OCI-LY1 (cell line): ENCODE results near the gene KIF23.

ENCODE experiments used
- H2AFZ ChIP-seq: fragments of 200-600 bp; sonication (generic), shearing (Covaris generic); 2 replicates; pipeline ENCODE4 v1.6.0; 2014; ENCODE audit warnings: antibody characterized with exemption, mild to moderate bottlenecking, low read length
- H3F3A ChIP-seq: fragments of 200-600 bp; sonication (generic), shearing (Covaris generic); 2 replicates; pipeline ENCODE4 v1.6.0; 2014; ENCODE audit warnings: mild to moderate bottlenecking, antibody characterized with exemption, low read length, moderate library complexity; ENCODE audit not compliant: insufficient read depth
- H3K27ac ChIP-seq: fragments of 200-600 bp; sonication (generic); 2 replicates; pipeline ENCODE4 v1.5.1; 2014; ENCODE audit warnings: low read length, mixed run types, mild to moderate bottlenecking, low read depth; ENCODE audit not compliant: poor library complexity, severe bottlenecking
- H3K27me3 ChIP-seq: fragments of 200-600 bp; sonication (generic); 2 replicates; pipeline ENCODE4 v1.6.0; 2014; ENCODE audit warnings: antibody characterized with exemption, mild to moderate bottlenecking, low read length, moderate library complexity; ENCODE audit not compliant: insufficient read depth
- H3K36me3 ChIP-seq: fragments of 200-600 bp; sonication (generic); 2 replicates; pipeline ENCODE4 v1.6.1; 2014; ENCODE audit warnings: mild to moderate bottlenecking, antibody characterized with exemption, low read length, moderate library complexity, mixed read lengths; ENCODE audit not compliant: insufficient read depth
- H3K4me1 ChIP-seq: fragments of 200-600 bp; sonication (generic); 2 replicates; pipeline ENCODE4 v1.5.1; 2014; ENCODE audit warnings: mild to moderate bottlenecking, low read length, moderate library complexity; ENCODE audit not compliant: insufficient read depth, severe bottlenecking
- H3K4me2 ChIP-seq: fragments of 200-600 bp; sonication (generic), shearing (Covaris generic); 2 replicates; pipeline ENCODE4 v1.6.1; 2014; ENCODE audit warnings: low read length
- H3K4me3 ChIP-seq: fragments of 200-600 bp; sonication (generic); 2 replicates; pipeline ENCODE4 v1.5.1; 2014; ENCODE audit warnings: low read length, low read depth, mild to moderate bottlenecking, mixed read lengths; ENCODE audit not compliant: poor library complexity, severe bottlenecking
- H3K79me2 ChIP-seq: fragments of 200-600 bp; shearing (Covaris generic); 2 replicates; pipeline ENCODE4 v1.6.1; 2016; ENCODE audit warnings: mixed run types, low read length, mixed read lengths; ENCODE audit not compliant: insufficient read depth
- H3K9ac ChIP-seq: fragments of 200-600 bp; sonication (generic), shearing (Covaris generic); 2 replicates; pipeline ENCODE4 v1.6.1; 2014; ENCODE audit warnings: mild to moderate bottlenecking, low read length, mixed read lengths
- H3K9me2 ChIP-seq: fragments of 200-600 bp; sonication (generic), shearing (Covaris generic); 2 replicates; pipeline ENCODE4 v1.6.1; 2014; ENCODE audit warnings: low read depth, mild to moderate bottlenecking, low read length, mixed read lengths
- H3K9me3 ChIP-seq: fragments of 200-600 bp; shearing (Covaris generic); 2 replicates; pipeline ENCODE4 v1.6.1; 2014; ENCODE audit warnings: low read length, mixed read lengths
- H4K20me1 ChIP-seq: fragments of 200-600 bp; sonication (generic), shearing (Covaris generic); 2 replicates; pipeline ENCODE4 v1.6.0; 2016; ENCODE audit warnings: mild to moderate bottlenecking, low read length; ENCODE audit not compliant: insufficient read depth
- CTCF ChIP-seq: fragments of 200-600 bp; sonication (generic), shearing (Covaris generic); IDR thresholded peaks from 2 replicates; pipeline ENCODE4 v1.5.1; 2017; ENCODE audit warnings: mild to moderate bottlenecking, antibody characterized with exemption, low read length, moderate library complexity, mixed read lengths
- EZH2 ChIP-seq: fragments of 200-600 bp; sonication (generic), shearing (Covaris generic); IDR thresholded peaks from 2 replicates; pipeline ENCODE4 v1.8.0; 2017; ENCODE audit warnings: borderline replicate concordance, mixed run types, mild to moderate bottlenecking, antibody characterized with exemption, low read length, moderate library complexity, mixed read lengths

The KIF23 gene

GRCh38 chr15:69384626-69385598 lies 29.2 kb upstream of the KIF23 start:
- TF ChIP-seq CTCF (no peak), EZH2 (no peak)
- Histone ChIP-seq H2AFZ (no peak overlapping the region), H3K9me2 (no peaks in the 10 kb centered on the region), H3K4me2 (no peak overlapping the region), H3K27ac (no peak overlapping the region), H3K27me3 (no peaks in the 10 kb centered on the region), H3F3A (no peaks in the 10 kb centered on the region), H3K36me3 (no peaks in the 10 kb centered on the region), H3K9ac (no peak overlapping the region), H3K4me3 (no peak overlapping the region), H3K4me1 (no peaks in the 10 kb centered on the region), H4K20me1 (no peaks in the 10 kb centered on the region), H3K9me3 (no peaks in the 10 kb centered on the region), H3K79me2 (no peaks in the 10 kb centered on the region)

- Histone ChIP-seq H3K36me3 (no peaks in the 10 kb centered on the region), H3K4me1 (no peaks in the 10 kb centered on the region), H3K9me3 (no peaks in the 10 kb centered on the region), H3K4me2 (no peak overlapping the region), H2AFZ (no peak overlapping the region), H3K27ac (no peak overlapping the region), H3K9ac (no peak overlapping the region), H3F3A (no peaks in the 10 kb centered on the region), H4K20me1 (no peaks in the 10 kb centered on the region), H3K9me2 (no peaks in the 10 kb centered on the region), H3K4me3 (no peak overlapping the region), H3K27me3 (no peaks in the 10 kb centered on the region), H3K79me2 (no peaks in the 10 kb centered on the region)
- TF ChIP-seq EZH2 (no peak), CTCF (no peak)
Observed at GRCh38 chr15:69385831-69386230, 28.3 kb upstream of the KIF23 start.

- Histone ChIP-seq H3K9me3 (no peaks in the 10 kb centered on the region), H3K9ac (no peak overlapping the region), H3K4me2 (no peak overlapping the region), H3K79me2 (no peaks in the 10 kb centered on the region), H3K4me1 (no peaks in the 10 kb centered on the region), H4K20me1 (no peaks in the 10 kb centered on the region), H3K9me2 (no peaks in the 10 kb centered on the region), H3K4me3 (no peak overlapping the region), H3K27me3 (no peaks in the 10 kb centered on the region), H3K27ac (no peak overlapping the region), H2AFZ (no peak overlapping the region), H3F3A (no peaks in the 10 kb centered on the region), H3K36me3 (no peaks in the 10 kb centered on the region)
- no peak for TF ChIP-seq EZH2
- TF ChIP-seq CTCF, result no peak
Observed at GRCh38 chr15:69386284-69386683, 27.9 kb upstream of the KIF23 start.
